CD14-positive monocyte (primary cell): ENCODE data around the gene SLC25A39. TPM values are rescaled to one million over a fixed set of nuclear protein-coding genes. Genes with fewer than 3 reads are reported as not detected.

Experiments used
- DNase-seq, 3 donors: peaks; one replicate each; pipeline ENCODE4 v3.0.0-alpha.2; 2011 to 2022
- H2AFZ ChIP-seq: 2 replicates; pipeline ENCODE4 v1.6.0; 2012; ENCODE audit warnings: mild to moderate bottlenecking, low read depth, low read length, inconsistent platforms; ENCODE audit not compliant: insufficient read depth, poor library complexity, severe bottlenecking
- H3K27ac ChIP-seq, 2 donors: 1 replicate in 1 of 2; 2 replicates in 1 of 2; pipeline ENCODE4 v1.5.1; 2012 to 2013; ENCODE audit warnings: low read length in 2 of 2, control low read depth in 1 of 2, inconsistent platforms in 1 of 2, low read depth in 1 of 2, mild to moderate bottlenecking in 1 of 2
- H3K27me3 ChIP-seq, 2 donors: one replicate each; pipeline versions ENCODE4 v1.6.0 to v1.6.1; 2011 to 2013; ENCODE audit warnings: low read length in 2 of 2; ENCODE audit not compliant: control insufficient read depth in 2 of 2, insufficient read depth in 2 of 2
- H3K36me3 ChIP-seq, 2 donors: replicated peaks in 1 of 2; 1 replicate in 1 of 2; 2 replicates in 1 of 2; pipeline versions ENCODE4 v1.5.1 to v1.6.1; 2012 to 2013; ENCODE audit warnings: low read length in 2 of 2, control low read depth in 1 of 2, inconsistent platforms in 1 of 2, mild to moderate bottlenecking in 1 of 2; ENCODE audit not compliant: insufficient read depth in 2 of 2, control insufficient read depth in 1 of 2
- H3K4me1 ChIP-seq, 2 donors: 1 replicate in 1 of 2; 2 replicates in 1 of 2; pipeline versions ENCODE4 v1.5.1 to v1.6.1; 2012 to 2013; ENCODE audit warnings: low read length in 2 of 2, control low read depth in 1 of 2, inconsistent platforms in 1 of 2, mild to moderate bottlenecking in 1 of 2, moderate library complexity in 1 of 2; ENCODE audit not compliant: insufficient read depth in 2 of 2, control insufficient read depth in 1 of 2
- H3K4me2 ChIP-seq: replicated peaks from 2 replicates; pipeline ENCODE3; 2012; ENCODE audit warnings: low read length, moderate library complexity, mild to moderate bottlenecking; ENCODE audit not compliant: poor library complexity, severe bottlenecking; ENCODE audit errors: extremely low read depth
- H3K4me3 ChIP-seq, 3 experiments: fragments of 200-600 bp in 1 of 3; sonication (generic) in 1 of 3; replicated peaks in 1 of 3; 1 replicate in 2 of 3; 2 replicates in 1 of 3; pipeline ENCODE4 v1.5.1; 2011 to 2013; ENCODE audit warnings: low read length in 3 of 3, mild to moderate bottlenecking in 3 of 3, control low read depth in 2 of 3, low read depth in 2 of 3, inconsistent platforms in 1 of 3, moderate library complexity in 1 of 3
- H3K79me2 ChIP-seq: 2 replicates; pipeline ENCODE4 v1.6.0; 2012; ENCODE audit warnings: mild to moderate bottlenecking, control low read depth, inconsistent platforms, low read length, moderate library complexity; ENCODE audit not compliant: insufficient read depth
- H3K9ac ChIP-seq: 2 replicates; pipeline ENCODE4 v1.6.0; 2017; ENCODE audit warnings: low read length, mild to moderate bottlenecking; ENCODE audit not compliant: insufficient read depth, poor library complexity, severe bottlenecking
- H3K9me3 ChIP-seq, 2 donors: replicated peaks in 1 of 2; 1 replicate in 1 of 2; 2 replicates in 1 of 2; pipeline versions ENCODE4 v1.5.1 to v1.6.1; 2012 to 2013; ENCODE audit warnings: low read length in 2 of 2, control low read depth in 1 of 2; ENCODE audit not compliant: control insufficient read depth in 1 of 2, insufficient read depth in 1 of 2
- H4K20me1 ChIP-seq: 2 replicates; pipeline ENCODE4 v1.6.0; 2012; ENCODE audit warnings: mild to moderate bottlenecking, low read length, control low read depth, moderate library complexity; ENCODE audit not compliant: insufficient read depth
- H3K27ac Mint-ChIP-seq, 7 donors: one replicate each; pipeline ENCODE4 v1.8.0; 2020; ENCODE audit warnings: mild to moderate bottlenecking in 7 of 7, mixed read lengths in 7 of 7, moderate library complexity in 6 of 7, inconsistent platforms in 2 of 7
- H3K27me3 Mint-ChIP-seq, 3 donors: one replicate each; pipeline ENCODE4 v1.8.0; 2021 to 2022; ENCODE audit warnings: low read depth in 3 of 3, mild to moderate bottlenecking in 3 of 3, mixed read lengths in 3 of 3, moderate library complexity in 3 of 3, inconsistent platforms in 1 of 3
- H3K36me3 Mint-ChIP-seq, 2 donors: one replicate each; pipeline ENCODE4 v1.8.0; 2020; ENCODE audit warnings: mixed read lengths in 2 of 2, inconsistent platforms in 1 of 2, mild to moderate bottlenecking in 1 of 2
- H3K4me1 Mint-ChIP-seq: one replicate; pipeline ENCODE4 v1.8.0; 2020; ENCODE audit warnings: mild to moderate bottlenecking, mixed read lengths
- H3K4me3 Mint-ChIP-seq, 2 donors: one replicate each; pipeline ENCODE4 v1.8.0; 2020; ENCODE audit warnings: mild to moderate bottlenecking in 2 of 2, mixed read lengths in 2 of 2, moderate library complexity in 1 of 2
- H3K9me3 Mint-ChIP-seq, 7 donors: one replicate each; pipeline ENCODE4 v1.8.0; 2020 to 2022; ENCODE audit warnings: mixed read lengths in 7 of 7, mild to moderate bottlenecking in 6 of 7, moderate library complexity in 6 of 7, inconsistent platforms in 2 of 7
- CTCF ChIP-seq: fragments of 200-600 bp; IDR thresholded peaks from one replicate; pipeline ENCODE4 v1.8.0; 2022; ENCODE audit warnings: antibody characterized with exemption, mild to moderate bottlenecking
- WGBS: methylation state at CpG from one replicate; pipeline ENCODE4 v1.1.5; 2013; ENCODE audit warnings: missing lambda C conversion rate; ENCODE audit not compliant: insufficient coverage; 5-methylcytosine and 5-hydroxymethylcytosine counted together
- intact Hi-C, 2 donors: fragments of 100-400 bp; cut with micrococcal nuclease; formaldehyde crosslinking; loops; one replicate each; pipeline versions ENCODE4 v1.15.0 to v1.15.1; 2023
- polyA plus RNA-seq, 3 donors: library from polyadenylated mRNA; depleted of rRNA in 1 of 3; unstranded in 2 of 3; stranded (reverse) in 1 of 3; fragments of 300-500 nt in 2 of 3; fragments of >200 nt in 1 of 3; fragmentation: Illumina TruSeq in 2 of 3; gene quantifications; 1 replicate in 2 of 3; 2 replicates in 1 of 3; pipeline ENCODE4 v1.2.3, GENCODE V29; 2012 to 2021

The SLC25A39 gene
- polyA plus RNA-seq, 3 donors: 64.0 to 74.8 (median 64.5) TPM

GRCh38 chr17:44320066-44320465, 4.6 kb downstream of the SLC25A39 start:
- H2AFZ ChIP-seq: no peak overlapping the region
- Mint-ChIP-seq H3K27ac (no peak overlapping the region), H3K9me3 (peaks cover 3 to 18% (median 12%) of the 10 kb centered on the region in 7 donors), H3K36me3 (peaks cover 41 to 42% of the 10 kb centered on the region in 2 donors), H3K27me3 (peaks cover 30 to 34% (median 34%) of the 10 kb centered on the region in 3 donors), H3K4me1 (peaks cover 23% of the 10 kb centered on the region), H3K4me3 (no peak overlapping the region)
- H3K9me3 ChIP-seq: peaks cover 4 to 19% of the 10 kb centered on the region in 2 donors
- no peak for TF ChIP-seq CTCF
- 96% methylated on average over 10 of the region's 18 CpGs for WGBS
- no peak overlapping the region for H3K4me3 ChIP-seq
- peaks cover 27 to 34% of the 10 kb centered on the region in 2 donors for H3K36me3 ChIP-seq
- H3K4me2 ChIP-seq: no peak overlapping the region
- no peak for DNase-seq
- H3K27me3 ChIP-seq: peaks cover 18 to 34% of the 10 kb centered on the region in 2 donors
- no peak overlapping the region for H3K9ac ChIP-seq
- intact Hi-C loops: loop anchor here in 1 of 2 donors (5.0 to 10.0 kb wide), 2 partner anchors 42 to 195 kb away; partner anchors contain the start of genes FAM171A2 and HDAC5
- no peaks in the 10 kb centered on the region for H4K20me1 ChIP-seq
- H3K4me1 ChIP-seq: peaks cover 11 to 23% of the 10 kb centered on the region in 2 donors
- H3K79me2 ChIP-seq: peaks cover 6% of the 10 kb centered on the region
- H3K27ac ChIP-seq: no peak overlapping the region

GRCh38 chr17:44318077-44318892, 6.3 kb downstream of the SLC25A39 start:
- Histone ChIP-seq H3K4me1 (peaks cover 5 to 14% of the 10 kb centered on the region in 2 donors), H3K27me3 (peaks cover 29 to 50% of the 10 kb centered on the region in 2 donors), H2AFZ (no peak overlapping the region), H3K9ac (no peak overlapping the region), H3K36me3 (peaks cover 27 to 34% of the 10 kb centered on the region in 2 donors), H3K9me3 (peaks cover 4 to 19% of the 10 kb centered on the region in 2 donors), H3K79me2 (no peaks in the 10 kb centered on the region), H3K4me2 (no peak overlapping the region), H3K4me3 (no peak overlapping the region), H3K27ac (no peak overlapping the region), H4K20me1 (no peaks in the 10 kb centered on the region)
- peaks cover 3 to 20% (median 14%) of the 10 kb centered on the region in 7 donors for H3K9me3 Mint-ChIP-seq
- 82% methylated on average over 14 of the region's 15 CpGs for WGBS
- intact Hi-C loops: loop anchor here in 1 of 2 donors (5.0 kb wide), 1 partner anchor 34 kb away; no protein-coding TSS in a partner anchor
- H3K27ac Mint-ChIP-seq: peak overlapping the region in 1 of 7 donors; percentile 68
- H3K4me1 Mint-ChIP-seq: peaks cover 17% of the 10 kb centered on the region
- peaks cover 46 to 52% (median 52%) of the 10 kb centered on the region in 3 donors for H3K27me3 Mint-ChIP-seq
- TF ChIP-seq CTCF: no peak
- peaks cover 42 to 45% of the 10 kb centered on the region in 2 donors for H3K36me3 Mint-ChIP-seq
- DNase-seq: no peak
- no peak overlapping the region for H3K4me3 Mint-ChIP-seq
